Measurements from ENCODE around the gene SLC26A6. TPM values are rescaled to one million over a fixed set of nuclear protein-coding genes. Genes with fewer than 3 reads are reported as not detected.

The SLC26A6 gene
- total and polyA plus RNA-seq, 4 experiments from 2014 or later = 3.0 to 32.4 (median 17.6) TPM

- H3K4me3 ChIP-seq (ENCODE audit: low read length in 2 of 2) = no peak overlapping the region
- Mint-ChIP-seq H3K9me3 (no peaks in the 10 kb centered on the region), H3K4me1 (peaks cover 3 to 25% (median 15%) of the 10 kb centered on the region in 4 donors), H3K27ac (peak overlapping the region in 1 of 7 donors; percentile 48), H3K27me3 (no peaks in the 10 kb centered on the region), H3K36me3 (peaks cover 0 to 15% of the 10 kb centered on the region in 2 donors), H3K4me3 (peak overlapping the region in 3 of 8 donors; percentile 13 to 44 (median 43))
- H3K9me3 ChIP-seq (ENCODE audit: control insufficient read depth in 1 of 2, low read length in 2 of 2) = no peaks in the 10 kb centered on the region
- DNase-seq = peak in 1 of 5 donors; percentile 39
- H3K27ac ChIP-seq (ENCODE audit: low read depth, low read length) = no peak overlapping the region
- ChIA-PET POLR2A (ENCODE audit: partially characterized antibody) (no interaction called here), CTCF (ENCODE audit: partially characterized antibody) (no interaction called here)
- H3K4me1 ChIP-seq (ENCODE audit: insufficient read depth, low read length) = peaks cover 18% of the 10 kb centered on the region
- H3K27me3 ChIP-seq (ENCODE audit: insufficient read depth, low read length) = no peaks in the 10 kb centered on the region
- no peaks in the 10 kb centered on the region for H3K36me3 ChIP-seq (ENCODE audit: insufficient read depth, low read length)
- intact Hi-C loops (cut with micrococcal nuclease) = no loop called here
Observed at GRCh38 chr3:48633256-48633655, 2.0 kb downstream of the SLC26A6 start.

DNA sequence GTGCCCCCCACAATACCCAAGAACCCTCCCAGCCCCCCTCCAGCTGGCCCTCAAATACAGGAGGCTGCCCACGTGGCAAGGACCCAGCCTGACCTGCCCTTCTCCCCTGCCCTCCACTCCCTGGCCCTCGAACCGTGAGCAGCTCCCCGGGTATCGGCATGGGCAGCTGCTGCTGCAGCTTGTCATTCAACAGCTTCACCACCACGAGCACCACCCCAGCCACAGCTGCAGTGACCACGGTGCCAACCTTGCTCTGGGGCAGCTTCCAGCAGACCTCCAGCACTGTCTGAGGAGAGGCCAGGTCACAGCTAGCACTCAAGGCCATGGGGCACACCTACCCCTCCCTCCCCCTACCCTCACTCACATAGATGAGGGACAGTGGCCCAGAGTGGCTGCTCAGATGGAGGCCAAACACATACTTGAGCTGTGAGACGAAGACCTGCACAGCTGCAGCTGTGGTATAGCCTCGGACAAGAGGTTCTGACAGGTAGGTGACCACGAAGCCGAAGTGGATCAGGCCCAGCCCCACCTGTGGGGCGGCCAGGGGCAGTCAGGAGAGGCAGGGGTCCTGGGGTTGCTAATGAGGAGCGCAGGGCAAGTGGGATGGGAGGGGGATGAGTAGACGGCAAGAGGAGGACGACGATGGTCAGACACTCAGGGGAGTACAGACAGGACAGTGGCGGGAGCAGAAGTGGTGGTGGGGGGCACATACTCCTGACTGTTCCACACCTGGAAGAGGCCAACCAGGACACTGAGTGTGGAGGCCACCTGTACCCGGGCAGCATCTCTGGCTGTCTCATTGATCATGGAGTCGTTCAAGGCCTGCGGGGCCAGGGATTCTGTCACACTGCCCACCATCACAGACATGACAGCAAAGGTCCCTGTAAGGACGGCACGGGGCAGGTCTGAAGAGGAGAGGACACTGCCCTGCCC, 3.5 kb downstream of the SLC26A6 start:
- Histone ChIP-seq H3K27ac (ENCODE audit: low read depth, low read length) (no peak overlapping the region), H3K9me3 (ENCODE audit: control insufficient read depth in 1 of 2, low read length in 2 of 2) (no peaks in the 10 kb centered on the region), H3K27me3 (ENCODE audit: insufficient read depth, low read length) (no peaks in the 10 kb centered on the region), H3K36me3 (ENCODE audit: insufficient read depth, low read length) (no peaks in the 10 kb centered on the region), H3K4me3 (ENCODE audit: low read length in 2 of 2) (no peak overlapping the region), H3K4me1 (ENCODE audit: insufficient read depth, low read length) (peaks cover 18% of the 10 kb centered on the region)
- no peaks in the 10 kb centered on the region for H3K9me3 Mint-ChIP-seq
- ChIA-PET POLR2A (ENCODE audit: partially characterized antibody) (no interaction called here), CTCF (ENCODE audit: partially characterized antibody) (no interaction called here)
- peaks cover 10 to 25% of the 10 kb centered on the region in 2 donors for H3K36me3 Mint-ChIP-seq
- H3K27me3 Mint-ChIP-seq = no peaks in the 10 kb centered on the region
- intact Hi-C loops (cut with micrococcal nuclease) = no loop called here
- peak overlapping the region in 1 of 8 donors; percentile 35 for H3K4me3 Mint-ChIP-seq
- DNase-seq = no peak
- no peak overlapping the region for H3K27ac Mint-ChIP-seq
- H3K4me1 Mint-ChIP-seq = peaks cover 3 to 25% (median 12%) of the 10 kb centered on the region in 4 donors

DNA sequence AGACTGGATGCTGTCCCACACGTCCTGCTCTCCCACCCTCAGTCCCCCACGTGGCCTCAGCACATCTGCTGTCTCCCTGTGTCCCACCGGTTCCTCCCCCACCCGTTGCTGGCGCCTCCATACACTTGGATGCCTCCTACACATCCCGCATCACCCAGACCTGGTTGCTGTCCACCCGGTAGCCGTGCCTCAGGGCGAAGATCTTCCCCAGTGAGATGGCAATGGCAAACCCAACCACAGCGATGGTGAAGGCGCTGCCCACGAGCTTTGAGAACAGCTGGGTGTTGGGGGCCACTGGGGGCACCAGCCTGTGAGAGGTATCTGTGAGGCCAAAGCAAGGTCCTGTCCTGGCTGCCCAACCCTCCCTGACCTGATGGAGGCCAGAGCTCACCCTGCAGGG, 4.4 kb downstream of the SLC26A6 start:
- Mint-ChIP-seq H3K27ac (no peak overlapping the region), H3K4me1 (peaks cover 3 to 19% (median 9%) of the 10 kb centered on the region in 4 donors), H3K36me3 (peaks cover 11 to 31% of the 10 kb centered on the region in 2 donors), H3K9me3 (no peaks in the 10 kb centered on the region), H3K4me3 (no peak overlapping the region), H3K27me3 (no peaks in the 10 kb centered on the region)
- H3K4me1 ChIP-seq (ENCODE audit: insufficient read depth, low read length) = peaks cover 12% of the 10 kb centered on the region
- H3K4me3 ChIP-seq (ENCODE audit: low read length in 2 of 2) = no peak overlapping the region
- no peak overlapping the region for H3K27ac ChIP-seq (ENCODE audit: low read depth, low read length)
- H3K36me3 ChIP-seq (ENCODE audit: insufficient read depth, low read length) = no peaks in the 10 kb centered on the region
- no peak for DNase-seq
- no peaks in the 10 kb centered on the region for H3K27me3 ChIP-seq (ENCODE audit: insufficient read depth, low read length)
- H3K9me3 ChIP-seq (ENCODE audit: control insufficient read depth in 1 of 2, low read length in 2 of 2) = no peaks in the 10 kb centered on the region
- ChIA-PET POLR2A (ENCODE audit: partially characterized antibody) (no interaction called here), CTCF (ENCODE audit: partially characterized antibody) (no interaction called here)
- intact Hi-C loops (cut with micrococcal nuclease) = no loop called here

DNA sequence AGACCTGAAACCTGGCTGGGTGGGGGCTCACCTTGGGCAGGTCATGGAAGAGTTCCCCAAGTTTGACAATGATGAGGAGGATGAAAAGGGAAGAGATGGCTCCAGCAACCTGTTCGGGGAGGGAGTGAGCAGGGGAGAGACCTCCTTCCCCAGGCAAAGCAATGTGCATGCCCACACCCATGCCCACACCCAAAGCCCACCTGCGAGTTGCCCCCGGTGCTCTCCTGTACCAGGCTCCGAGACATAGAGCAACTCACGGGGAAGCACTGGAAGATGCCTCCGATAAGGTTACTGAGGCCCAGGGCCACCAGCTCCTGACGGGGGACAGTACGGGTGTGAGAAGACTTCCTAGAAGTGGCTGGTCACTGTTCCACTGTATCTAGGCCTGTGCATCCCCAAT, 4.9 kb downstream of the SLC26A6 start:
- ChIA-PET POLR2A (ENCODE audit: partially characterized antibody) (no interaction called here), CTCF (ENCODE audit: partially characterized antibody) (no interaction called here)
- Mint-ChIP-seq H3K27ac (no peak overlapping the region), H3K27me3 (no peaks in the 10 kb centered on the region), H3K9me3 (no peaks in the 10 kb centered on the region), H3K36me3 (peaks cover 11 to 31% of the 10 kb centered on the region in 2 donors), H3K4me3 (no peak overlapping the region), H3K4me1 (peaks cover 3 to 15% (median 8%) of the 10 kb centered on the region in 4 donors)
- Histone ChIP-seq H3K27me3 (ENCODE audit: insufficient read depth, low read length) (no peaks in the 10 kb centered on the region), H3K4me3 (ENCODE audit: low read length in 2 of 2) (no peak overlapping the region), H3K36me3 (ENCODE audit: insufficient read depth, low read length) (no peaks in the 10 kb centered on the region), H3K9me3 (ENCODE audit: control insufficient read depth in 1 of 2, low read length in 2 of 2) (no peaks in the 10 kb centered on the region), H3K4me1 (ENCODE audit: insufficient read depth, low read length) (peaks cover 9% of the 10 kb centered on the region), H3K27ac (ENCODE audit: low read depth, low read length) (no peak overlapping the region)
- DNase-seq = no peak
- intact Hi-C loops (cut with micrococcal nuclease) = no loop called here

DNA sequence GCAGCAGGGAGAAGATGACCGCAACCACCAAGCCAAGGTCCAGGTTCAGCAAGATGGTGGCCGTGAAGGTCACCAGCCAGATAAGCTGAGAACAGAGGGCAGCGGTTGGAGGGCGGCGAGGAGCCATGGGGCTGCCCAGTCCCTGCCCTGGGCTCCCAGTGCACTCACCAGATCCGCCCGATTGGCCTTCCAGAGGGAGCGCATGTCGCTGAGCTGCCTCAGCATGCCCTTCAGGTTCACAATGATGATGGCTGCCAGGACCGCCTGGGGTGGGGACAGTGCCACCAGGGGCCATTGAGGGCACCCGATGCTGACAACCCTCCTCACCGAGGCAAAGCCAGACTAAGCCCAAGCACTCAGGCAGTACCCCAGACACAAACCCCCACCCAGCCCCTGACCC, 5.4 kb downstream of the SLC26A6 start:
- H3K4me1 Mint-ChIP-seq = peaks cover 4 to 18% (median 7%) of the 10 kb centered on the region in 4 donors
- intact Hi-C loops (cut with micrococcal nuclease) = no loop called here
- H3K9me3 ChIP-seq (ENCODE audit: control insufficient read depth in 1 of 2, low read length in 2 of 2) = no peaks in the 10 kb centered on the region
- H3K27me3 Mint-ChIP-seq = no peaks in the 10 kb centered on the region
- no peak overlapping the region for H3K4me3 ChIP-seq (ENCODE audit: low read length in 2 of 2)
- peaks cover 9% of the 10 kb centered on the region for H3K4me1 ChIP-seq (ENCODE audit: insufficient read depth, low read length)
- CTCF ChIA-PET (ENCODE audit: partially characterized antibody) = no interaction called here
- no peak overlapping the region for H3K4me3 Mint-ChIP-seq
- peaks cover 11 to 31% of the 10 kb centered on the region in 2 donors for H3K36me3 Mint-ChIP-seq
- POLR2A ChIA-PET (ENCODE audit: partially characterized antibody) = no interaction called here
- H3K27me3 ChIP-seq (ENCODE audit: insufficient read depth, low read length) = no peaks in the 10 kb centered on the region
- no peak for DNase-seq
- no peaks in the 10 kb centered on the region for H3K9me3 Mint-ChIP-seq
- H3K27ac Mint-ChIP-seq = no peak overlapping the region
- no peak overlapping the region for H3K27ac ChIP-seq (ENCODE audit: low read depth, low read length)
- H3K36me3 ChIP-seq (ENCODE audit: insufficient read depth, low read length) = no peaks in the 10 kb centered on the region

DNA sequence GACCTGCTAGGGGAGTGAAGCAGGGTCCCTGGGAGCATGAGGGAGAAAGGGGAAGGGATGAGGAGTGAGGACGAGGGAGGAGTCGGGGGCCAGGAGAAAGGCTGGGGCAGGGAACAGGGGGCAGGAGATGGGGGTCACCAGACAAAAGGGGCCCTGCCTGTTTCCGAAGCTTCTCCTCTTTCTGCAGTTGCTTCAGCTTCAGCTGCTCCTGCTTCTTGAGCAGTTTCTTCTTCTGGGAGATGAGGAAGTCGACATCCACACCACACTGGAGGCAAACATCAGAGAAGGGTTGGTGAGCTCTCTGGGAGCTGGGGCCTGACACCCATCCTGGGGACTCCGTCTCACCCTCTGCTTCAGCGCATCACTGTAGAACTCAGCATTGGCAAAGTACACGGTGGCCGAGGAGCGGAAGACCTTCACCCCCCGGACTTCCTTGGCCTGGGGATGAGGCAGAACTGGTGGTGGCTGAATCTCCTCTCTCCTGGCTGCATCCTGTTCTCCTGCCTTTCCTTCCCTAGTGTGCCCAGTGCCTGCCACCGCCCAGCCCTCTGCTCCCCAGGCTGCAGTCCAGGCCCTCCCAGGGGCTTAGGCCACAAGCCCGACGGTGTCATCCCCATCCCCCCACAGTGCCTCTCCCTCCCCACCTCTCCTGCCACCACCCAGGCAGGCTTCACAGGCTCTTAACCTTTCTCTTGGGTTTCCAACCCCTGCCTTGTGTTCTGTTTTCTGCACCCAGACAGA, 6.8 kb downstream of the SLC26A6 start:
- Histone ChIP-seq H3K27ac (ENCODE audit: low read depth, low read length) (no peak overlapping the region), H3K4me3 (ENCODE audit: low read length in 2 of 2) (no peak overlapping the region), H3K27me3 (ENCODE audit: insufficient read depth, low read length) (no peaks in the 10 kb centered on the region), H3K9me3 (ENCODE audit: control insufficient read depth in 1 of 2, low read length in 2 of 2) (no peaks in the 10 kb centered on the region), H3K36me3 (ENCODE audit: insufficient read depth, low read length) (no peaks in the 10 kb centered on the region), H3K4me1 (ENCODE audit: insufficient read depth, low read length) (peaks cover 5% of the 10 kb centered on the region)
- Mint-ChIP-seq H3K4me1 (peaks cover 5 to 18% (median 8%) of the 10 kb centered on the region in 4 donors), H3K27me3 (no peaks in the 10 kb centered on the region), H3K36me3 (peaks cover 11 to 31% of the 10 kb centered on the region in 2 donors), H3K4me3 (no peak overlapping the region), H3K9me3 (no peaks in the 10 kb centered on the region), H3K27ac (peak overlapping the region in 1 of 7 donors; percentile 64)
- CTCF ChIA-PET (ENCODE audit: partially characterized antibody) = no interaction called here
- POLR2A ChIA-PET (ENCODE audit: partially characterized antibody) = no interaction called here
- intact Hi-C loops (cut with micrococcal nuclease) = no loop called here
- no peak for DNase-seq

DNA sequence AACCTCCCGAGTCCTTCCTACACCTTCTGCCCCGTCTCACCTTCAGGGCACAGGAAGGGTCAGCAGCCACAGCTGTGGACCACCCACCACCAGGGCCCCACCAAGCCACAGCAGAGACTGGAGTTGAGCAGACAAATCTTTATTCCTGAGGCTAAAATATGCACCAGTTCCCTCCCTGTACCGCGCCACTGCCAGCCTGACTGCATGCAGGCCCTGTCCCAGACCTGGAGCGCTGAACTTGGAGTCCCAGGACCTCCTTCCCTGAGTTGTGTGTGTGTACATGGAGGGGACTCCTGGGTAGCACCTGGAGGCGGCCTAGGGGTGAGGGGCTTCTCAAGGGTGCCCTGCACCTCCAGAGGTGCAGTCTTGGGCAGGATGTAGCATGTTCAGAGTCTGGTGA, 9.7 kb downstream of the SLC26A6 start:
- H3K9me3 ChIP-seq (ENCODE audit: control insufficient read depth in 1 of 2, low read length in 2 of 2) = no peaks in the 10 kb centered on the region
- H3K27me3 Mint-ChIP-seq = no peaks in the 10 kb centered on the region
- H3K4me1 ChIP-seq (ENCODE audit: insufficient read depth, low read length) = peaks cover 5% of the 10 kb centered on the region
- H3K4me3 ChIP-seq (ENCODE audit: low read length in 2 of 2) = no peak overlapping the region
- no peak overlapping the region for H3K27ac ChIP-seq (ENCODE audit: low read depth, low read length)
- H3K9me3 Mint-ChIP-seq = no peaks in the 10 kb centered on the region
- no peaks in the 10 kb centered on the region for H3K27me3 ChIP-seq (ENCODE audit: insufficient read depth, low read length)
- H3K4me1 Mint-ChIP-seq = peaks cover 5 to 16% (median 8%) of the 10 kb centered on the region in 4 donors
- ChIA-PET POLR2A (ENCODE audit: partially characterized antibody) (no interaction called here), CTCF (ENCODE audit: partially characterized antibody) (interaction anchor here (1.2 kb wide), 1 partner anchor 9 kb away, joined by 3 read pairs; no protein-coding TSS in a partner anchor)
- intact Hi-C loops (cut with micrococcal nuclease) = no loop called here
- peaks cover 11 to 27% of the 10 kb centered on the region in 2 donors for H3K36me3 Mint-ChIP-seq
- no peak overlapping the region for H3K4me3 Mint-ChIP-seq
- no peak overlapping the region for H3K27ac Mint-ChIP-seq
- DNase-seq = no peak
- H3K36me3 ChIP-seq (ENCODE audit: insufficient read depth, low read length) = no peaks in the 10 kb centered on the region

All from CD4-positive, alpha-beta memory T cell (primary cell).